Non-pigmented ciliary epithelial cell (primary cell): ENCODE data around the gene ATP6V0E1.
"Not testable (repeated sequence)": the region's sequence is repeated elsewhere in the genome, so short reads cannot be mapped to it uniquely, and the experiment has no call there.

ENCODE experiments used
- DNase-seq: peaks from one replicate; pipeline ENCODE4 v3.0.0-alpha.2; 2010; ENCODE audit warnings: low read depth

The ATP6V0E1 gene

DNA sequence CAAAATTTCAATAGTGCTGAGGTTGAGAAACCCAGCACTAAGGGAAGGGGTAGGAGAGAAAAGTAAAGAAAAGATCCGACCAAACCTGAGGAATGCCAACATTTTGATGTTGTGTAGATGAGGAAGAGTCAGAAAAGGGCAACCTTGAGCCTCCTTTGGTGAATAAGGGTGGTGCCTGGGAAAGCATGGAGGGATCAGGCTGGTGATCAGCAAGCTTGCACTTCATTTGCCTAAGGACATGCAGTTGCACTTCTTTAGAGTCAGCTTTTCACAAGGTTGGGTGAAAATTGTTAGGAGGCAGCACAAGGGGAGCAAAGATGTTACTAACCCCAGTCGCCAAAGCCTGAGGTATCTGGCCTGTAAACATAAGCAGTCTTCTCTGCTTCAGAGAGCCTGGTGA is 20.4 kb downstream of the ATP6V0E1 start:
- no peak for DNase-seq

DNA sequence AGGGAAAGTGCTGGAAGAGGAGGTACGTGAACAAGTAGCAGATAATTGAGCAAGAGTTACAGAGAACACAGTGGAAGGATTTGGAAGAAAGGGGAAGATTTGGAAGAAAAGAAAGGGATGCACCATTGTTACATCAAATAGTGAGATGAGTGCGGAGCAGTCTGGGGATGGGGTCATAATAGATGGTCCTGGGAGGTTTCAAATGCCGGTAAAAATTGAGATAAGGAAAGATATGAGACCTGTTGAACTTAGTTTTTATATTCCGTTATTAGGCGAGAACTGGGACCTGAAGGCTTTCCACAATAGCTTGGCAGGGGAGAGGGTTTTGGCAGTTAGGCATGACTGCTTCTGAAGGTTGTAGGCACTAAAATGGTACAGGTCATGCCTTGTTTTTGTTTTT is 20.9 kb downstream of the ATP6V0E1 start:
- no peak for DNase-seq

DNA sequence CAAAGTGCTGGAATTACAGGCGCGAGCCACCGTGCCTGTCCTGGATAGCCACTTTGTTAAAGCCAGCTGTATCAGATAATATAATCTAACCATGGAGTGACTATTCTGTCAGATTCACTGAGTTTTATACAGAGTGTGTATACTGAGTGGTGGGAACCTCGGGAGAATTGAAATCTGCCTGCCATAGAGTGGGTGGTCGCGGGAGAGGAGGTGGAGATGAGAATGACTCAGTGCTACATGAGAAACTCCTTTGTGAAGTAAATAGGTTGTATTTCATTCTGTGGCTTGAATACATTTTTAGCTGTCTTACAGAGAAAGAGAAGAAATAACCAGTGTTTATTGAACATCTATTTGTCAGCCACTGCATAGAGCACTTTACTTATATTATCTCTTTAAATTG is 26.4 kb downstream of the ATP6V0E1 start:
- DNase-seq, result no peak

DNA sequence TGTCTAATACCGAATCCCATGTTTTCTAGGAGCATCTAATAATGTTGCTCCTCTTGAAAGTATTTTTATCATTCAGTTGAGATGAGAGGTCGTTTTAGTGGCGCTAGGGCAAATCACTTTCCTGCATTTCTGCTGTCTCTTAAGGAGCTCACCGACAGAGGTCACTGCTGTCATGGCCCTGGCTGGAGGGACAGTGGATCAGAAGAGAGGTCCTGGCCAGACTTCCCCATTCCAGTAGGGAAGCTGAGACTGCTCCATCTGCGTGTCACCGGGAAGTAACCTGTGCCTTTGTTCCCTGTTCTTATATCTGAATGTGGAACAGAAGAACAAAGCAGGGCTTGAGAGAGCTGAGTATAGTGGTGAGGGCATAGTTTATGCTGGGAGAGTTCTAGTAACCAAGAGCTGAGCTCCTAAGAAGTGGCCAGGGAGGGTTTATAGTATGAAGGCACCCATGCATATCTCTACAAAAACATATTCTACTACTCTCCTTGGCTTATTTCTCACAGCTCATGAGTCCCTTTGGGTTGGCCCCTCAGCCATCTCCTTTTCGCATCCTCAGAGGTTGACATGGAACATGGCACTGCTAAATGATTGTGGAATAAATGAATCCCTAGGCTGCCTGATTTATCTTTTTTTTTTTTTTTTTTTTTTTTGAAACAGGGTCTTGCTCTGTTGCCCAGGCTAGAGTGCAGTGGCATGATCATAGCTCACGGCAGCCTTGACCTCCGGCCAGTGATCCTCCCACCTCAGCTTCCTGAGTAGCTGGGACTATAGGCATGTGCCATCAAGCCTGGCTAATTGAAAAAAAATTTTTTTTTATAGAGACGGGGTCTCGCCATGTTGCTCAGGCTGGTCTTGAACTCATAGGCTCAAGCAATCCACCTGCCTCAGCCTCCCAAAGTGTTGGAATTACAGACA is 27.2 kb downstream of the ATP6V0E1 start:
- DNase-seq, result no peak

DNA sequence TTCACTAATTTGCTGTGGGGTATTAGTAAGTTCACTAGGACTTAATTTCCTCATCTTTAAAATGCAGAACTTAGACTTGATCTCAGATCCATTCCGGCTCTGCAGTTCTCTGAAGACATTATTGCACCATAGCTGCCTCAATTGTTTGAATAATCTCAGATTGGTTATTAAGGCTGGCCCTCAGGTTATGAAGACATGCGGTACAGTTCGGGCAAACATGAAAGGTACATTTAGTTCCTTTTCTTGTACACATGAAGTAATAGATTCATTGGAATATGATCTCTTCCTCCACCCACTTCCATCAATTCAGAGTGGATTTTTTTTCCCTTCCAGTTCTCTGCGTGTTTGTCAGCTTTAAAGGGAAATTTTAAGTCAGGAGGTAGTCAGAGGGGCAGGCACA is 28.0 kb downstream of the ATP6V0E1 start:
- DNase-seq, result no peak

DNA sequence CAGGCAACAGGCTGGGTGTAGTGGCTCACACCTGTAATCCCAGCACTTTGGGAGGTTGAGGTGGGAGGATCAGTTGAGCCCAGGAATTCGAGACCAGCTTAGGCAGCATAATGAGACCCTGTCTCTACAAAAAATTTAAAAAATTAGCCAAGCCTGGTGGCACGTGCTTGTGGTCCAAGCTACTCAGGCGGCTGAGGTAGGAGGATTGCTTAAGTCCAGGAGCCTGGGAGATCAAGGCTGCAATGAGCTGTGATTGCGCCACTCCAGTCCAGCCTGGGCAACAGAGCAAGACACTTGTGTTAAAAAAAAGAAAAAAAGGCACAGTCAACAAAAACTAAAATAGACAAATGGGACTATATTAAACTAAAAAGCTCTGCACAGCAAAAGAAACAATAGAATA is 29.3 kb downstream of the ATP6V0E1 start:
- DNase-seq, result no peak

DNA sequence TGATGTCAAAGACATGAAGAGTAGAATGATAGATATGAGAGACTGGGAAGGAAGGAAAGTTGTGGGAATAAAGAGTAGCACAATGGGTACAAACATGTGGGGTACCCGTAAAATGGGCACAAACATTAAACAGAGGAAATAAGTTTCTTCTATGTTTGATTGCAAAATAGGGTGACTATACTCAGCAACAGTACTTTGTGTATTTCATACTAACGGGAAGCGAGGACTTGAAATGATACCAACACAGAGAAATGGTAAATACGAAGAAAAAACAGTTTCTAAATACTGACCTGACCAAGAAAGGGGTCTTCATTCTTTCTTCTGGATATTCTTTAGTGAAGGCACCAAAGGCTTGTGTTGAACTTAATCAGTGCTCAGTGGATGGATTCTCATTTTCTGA is 31.1 kb downstream of the ATP6V0E1 start:
- DNase-seq, result no peak

DNA sequence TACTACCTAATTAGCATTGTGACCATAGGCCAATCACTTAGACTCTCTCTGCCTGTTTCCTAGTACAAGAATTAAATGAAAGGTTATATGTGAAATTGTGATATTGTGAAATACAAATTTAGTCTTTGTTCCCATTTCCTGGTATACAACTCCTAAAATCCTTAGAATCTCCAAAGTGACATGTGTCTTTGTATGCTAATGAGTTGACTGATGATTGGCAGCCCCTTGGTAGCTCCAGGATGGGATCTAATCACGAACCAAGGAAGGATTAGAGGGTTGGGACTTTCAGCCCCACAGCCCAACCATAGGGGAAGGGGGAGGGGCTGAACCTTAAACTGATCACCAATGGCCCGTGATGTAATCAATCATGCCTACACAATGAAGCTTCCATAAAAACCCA is 31.6 kb downstream of the ATP6V0E1 start:
- no peak for DNase-seq

DNA sequence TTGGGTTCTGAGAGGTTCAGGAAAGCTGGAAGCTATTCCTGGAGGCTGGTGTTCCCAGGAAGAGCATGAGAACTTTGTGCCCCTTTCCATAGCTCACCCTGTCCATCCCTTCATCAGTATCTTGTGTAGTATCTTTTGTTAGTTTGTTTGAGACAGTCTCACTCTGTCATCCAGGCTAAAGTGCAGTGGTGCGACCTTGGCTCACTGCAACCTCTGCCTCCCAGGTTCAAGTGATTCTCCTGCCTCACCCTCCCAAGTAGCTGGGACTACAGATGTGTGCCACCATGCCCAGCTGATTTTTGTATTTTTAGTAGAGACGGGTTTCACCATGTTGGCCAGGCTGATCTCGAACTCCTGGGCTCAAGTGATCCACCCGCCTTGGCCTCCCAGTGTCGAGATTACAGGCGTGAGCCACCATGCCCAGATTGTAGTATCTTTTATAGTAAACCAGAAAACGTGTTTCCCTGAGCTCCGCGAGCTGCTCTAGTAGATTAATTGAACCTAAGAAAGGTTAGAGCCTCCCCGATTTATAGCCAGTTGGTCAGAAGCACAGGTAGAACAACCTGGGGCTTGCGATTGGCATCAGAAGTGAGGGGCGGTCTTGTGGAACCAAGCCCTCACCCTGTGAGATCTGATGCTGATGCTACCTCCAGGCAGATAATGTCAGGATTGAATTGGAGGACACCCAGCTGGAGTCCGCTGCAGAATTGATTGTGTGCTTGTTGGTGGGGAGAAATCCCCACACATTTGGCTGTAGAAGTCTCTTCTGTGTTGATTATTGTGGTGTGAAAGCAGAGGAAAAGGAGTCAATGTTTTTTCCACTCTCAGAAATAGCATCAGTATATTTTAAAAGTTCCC is 32.3 kb downstream of the ATP6V0E1 start:
- no peak for DNase-seq

DNA sequence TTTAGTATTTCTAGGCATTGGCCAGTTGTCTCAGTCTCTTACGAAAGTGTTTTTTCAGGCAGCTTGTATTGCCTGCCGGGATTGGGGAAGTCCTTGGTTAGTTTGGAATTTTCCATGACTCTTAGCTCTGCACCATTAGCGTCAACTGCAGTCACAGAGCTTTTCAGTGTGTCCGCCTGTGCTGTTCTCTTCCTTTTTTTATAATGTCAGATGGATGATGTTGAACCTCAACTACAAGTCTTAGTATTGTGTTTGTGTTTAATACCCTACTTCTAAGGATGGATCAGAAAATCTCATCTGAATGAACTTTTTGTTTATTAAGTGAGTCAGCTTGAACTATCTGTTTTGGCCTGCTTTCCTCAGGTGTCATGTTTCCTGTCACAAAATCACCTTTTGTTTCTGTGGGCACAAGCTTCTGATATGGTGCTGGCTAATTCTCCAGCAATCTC is 33.1 kb downstream of the ATP6V0E1 start:
- DNase-seq, result no peak

DNA sequence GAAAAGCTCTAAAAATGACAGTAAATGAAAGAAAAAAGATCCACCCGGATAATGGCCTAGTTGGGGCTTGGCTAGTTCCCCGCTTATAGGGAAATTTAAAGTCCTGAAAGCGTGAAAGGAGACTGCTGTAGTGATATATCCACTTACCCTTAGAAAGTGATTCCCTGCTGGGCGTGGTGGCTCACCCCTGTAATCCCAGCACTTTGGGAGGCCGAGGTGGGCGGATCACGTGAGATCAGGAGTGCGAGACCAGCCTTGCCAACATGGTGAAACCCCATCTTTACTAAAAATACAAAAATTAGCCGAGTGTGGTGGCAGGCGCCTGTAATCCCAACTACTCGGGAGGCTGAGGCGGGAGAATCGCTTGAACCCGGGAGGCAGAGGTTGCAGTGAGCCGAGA is 33.5 kb downstream of the ATP6V0E1 start:
- DNase-seq, result not testable (repeated sequence)

DNA sequence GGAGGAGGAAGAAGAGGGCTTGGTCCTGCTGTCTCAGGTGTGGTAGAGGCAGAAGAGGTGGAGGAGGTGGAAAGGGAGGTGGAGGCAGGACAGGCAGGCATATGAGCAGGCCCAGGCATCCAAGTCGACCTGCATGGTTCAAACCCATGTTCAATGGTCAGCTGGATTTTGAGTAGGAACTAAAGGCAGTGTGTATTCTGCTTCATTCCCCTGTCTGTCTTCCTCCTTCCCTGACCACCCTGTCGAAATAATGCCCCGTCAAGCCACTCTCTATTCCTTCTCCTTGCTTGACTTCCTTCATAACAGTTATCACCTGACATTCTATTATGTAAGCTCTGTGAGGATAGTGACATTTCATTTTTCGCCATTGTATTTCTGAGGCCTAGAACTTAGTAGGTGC is 34.8 kb downstream of the ATP6V0E1 start:
- no peak for DNase-seq

DNA sequence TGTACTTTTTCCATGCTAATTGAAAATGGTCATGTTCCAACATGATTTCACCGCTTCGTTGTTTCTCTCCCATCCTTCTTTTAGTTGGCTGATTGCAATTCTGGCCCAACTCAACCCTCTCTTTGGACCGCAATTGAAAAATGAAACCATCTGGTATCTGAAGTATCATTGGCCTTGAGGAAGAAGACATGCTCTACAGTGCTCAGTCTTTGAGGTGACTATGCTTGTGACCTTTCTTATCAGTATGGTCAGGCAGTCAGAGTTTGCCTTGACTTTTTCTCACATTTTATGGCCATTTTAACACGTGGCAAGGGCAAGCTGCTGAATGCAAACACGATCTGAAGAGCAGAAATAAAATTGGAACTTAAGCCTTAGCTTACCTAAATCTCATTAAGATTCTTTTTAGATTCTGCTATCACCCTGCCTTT is 36.6 kb downstream of the ATP6V0E1 start:
- DNase-seq, result no peak

DNA sequence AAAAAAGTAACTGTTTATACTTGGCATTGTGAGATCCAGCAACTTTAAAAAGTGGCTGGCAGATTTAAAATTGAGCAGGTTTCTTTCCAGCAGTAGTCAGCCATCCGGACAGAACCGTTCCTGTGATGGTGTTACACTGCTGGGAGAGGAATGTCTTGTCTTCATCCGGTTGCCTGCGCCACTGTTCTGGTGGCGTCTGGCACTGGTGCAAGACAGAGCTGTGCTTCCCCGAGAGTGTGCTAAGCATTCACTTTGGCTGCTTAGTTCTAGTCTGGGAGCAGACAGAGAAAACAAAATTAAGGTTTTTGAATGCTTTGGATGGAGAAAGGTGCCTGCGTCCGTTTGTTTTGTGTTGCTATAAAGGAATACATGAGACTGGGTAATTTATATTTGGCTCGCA is 37.1 kb downstream of the ATP6V0E1 start:
- DNase-seq, result no peak

DNA sequence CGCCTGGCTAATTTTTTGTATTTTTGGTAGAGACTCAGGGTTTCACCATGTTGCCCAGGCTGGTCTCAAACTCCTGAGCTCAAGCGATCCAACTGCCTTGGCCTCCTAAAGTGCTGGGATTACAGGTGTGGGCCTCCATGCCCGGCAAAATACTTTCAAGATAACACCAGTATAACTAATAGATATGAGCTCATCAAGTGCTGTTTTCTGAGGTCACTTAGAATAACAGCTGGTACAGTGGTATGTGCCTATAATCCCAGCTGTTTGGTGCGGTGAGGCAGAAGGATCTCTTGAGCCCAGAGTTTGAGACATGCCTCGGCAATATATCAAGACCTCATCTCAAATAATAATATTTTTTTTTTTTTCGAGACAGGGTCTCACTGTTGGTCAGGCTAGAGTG is 42.1 kb downstream of the ATP6V0E1 start:
- no peak for DNase-seq

DNA sequence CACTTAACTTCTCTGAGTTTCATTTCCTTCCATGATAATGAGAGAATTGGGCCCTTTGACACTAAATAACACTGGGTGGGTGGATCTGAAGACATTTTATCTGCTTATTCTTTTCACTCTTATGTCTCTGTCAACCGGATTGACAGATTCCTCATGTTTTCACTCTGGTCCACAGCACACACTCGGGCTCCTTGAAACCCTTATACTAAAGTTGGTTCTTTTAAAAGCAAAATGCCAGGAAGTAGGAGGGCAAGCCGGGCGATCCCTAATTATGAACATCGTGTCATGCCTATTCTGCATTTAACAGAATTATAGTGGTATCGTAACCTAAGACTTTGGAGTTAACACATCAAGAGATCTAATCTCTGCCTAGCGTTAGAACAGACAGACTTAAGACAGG is 44.3 kb downstream of the ATP6V0E1 start:
- DNase-seq, result no peak

DNA sequence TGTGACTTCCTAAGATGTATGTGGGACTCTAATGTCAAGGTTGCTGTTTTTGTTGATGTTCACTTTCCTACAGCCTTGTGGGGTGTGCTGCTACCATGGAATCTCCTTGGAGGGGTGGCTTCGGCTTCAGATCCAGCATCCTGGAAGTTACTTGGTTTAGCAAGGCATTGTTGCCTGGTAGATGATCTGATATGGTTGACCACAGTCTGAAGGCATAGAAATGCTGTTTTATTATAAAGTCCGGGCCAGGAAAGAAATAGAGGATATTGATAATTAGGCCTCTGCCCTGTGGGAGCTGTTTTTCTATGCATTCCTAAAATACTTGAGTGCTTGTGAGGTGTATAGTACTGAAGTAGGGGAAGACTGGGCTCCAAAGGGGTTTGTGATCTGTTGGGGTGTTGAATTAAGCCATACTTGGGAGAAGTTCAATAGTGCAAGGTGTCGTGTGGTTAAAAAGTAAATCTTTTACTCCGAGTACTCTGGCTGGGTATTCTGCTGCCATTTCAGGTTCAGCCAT is 45.3 kb downstream of the ATP6V0E1 start:
- no peak for DNase-seq

DNA sequence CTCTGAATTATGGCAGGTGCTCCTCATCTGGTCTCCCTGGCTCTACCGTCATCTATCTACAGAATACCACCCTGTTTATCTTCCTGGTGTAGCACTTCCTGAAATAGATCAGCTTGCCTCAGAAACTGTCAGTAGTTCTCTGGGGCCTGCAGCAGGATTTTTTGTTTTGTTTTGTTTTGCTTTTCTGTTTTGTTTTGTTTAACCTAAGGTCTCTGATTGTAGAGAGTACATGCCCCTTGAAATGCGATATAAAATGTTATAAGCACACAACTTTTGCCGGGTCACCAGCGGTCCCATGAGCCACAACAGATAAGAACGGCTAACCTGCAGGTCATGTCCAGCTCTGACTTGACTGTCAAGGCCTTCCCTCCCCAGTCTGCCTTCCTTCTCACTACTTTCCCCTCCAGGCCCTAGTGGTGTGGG is 45.9 kb downstream of the ATP6V0E1 start:
- no peak for DNase-seq

DNA sequence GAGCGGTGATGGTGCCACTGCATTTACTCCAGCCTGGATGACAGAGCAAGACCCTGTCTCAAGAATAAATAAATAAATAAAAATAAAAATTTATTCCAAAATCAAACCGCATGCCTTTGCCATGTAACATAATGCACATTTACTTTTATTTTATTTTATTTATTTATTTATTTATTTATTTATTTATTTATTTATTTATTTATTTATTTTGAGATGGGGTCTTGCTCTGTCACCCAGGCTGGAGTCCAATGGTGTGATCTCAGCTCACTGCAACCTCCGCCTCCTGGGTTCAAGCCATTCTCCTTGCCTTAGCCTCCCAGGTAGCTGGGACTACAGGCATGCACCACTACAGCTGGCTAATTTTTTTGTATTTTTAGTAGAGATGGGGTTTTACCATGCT is 48.5 kb downstream of the ATP6V0E1 start:
- DNase-seq, result not testable (repeated sequence)

DNA sequence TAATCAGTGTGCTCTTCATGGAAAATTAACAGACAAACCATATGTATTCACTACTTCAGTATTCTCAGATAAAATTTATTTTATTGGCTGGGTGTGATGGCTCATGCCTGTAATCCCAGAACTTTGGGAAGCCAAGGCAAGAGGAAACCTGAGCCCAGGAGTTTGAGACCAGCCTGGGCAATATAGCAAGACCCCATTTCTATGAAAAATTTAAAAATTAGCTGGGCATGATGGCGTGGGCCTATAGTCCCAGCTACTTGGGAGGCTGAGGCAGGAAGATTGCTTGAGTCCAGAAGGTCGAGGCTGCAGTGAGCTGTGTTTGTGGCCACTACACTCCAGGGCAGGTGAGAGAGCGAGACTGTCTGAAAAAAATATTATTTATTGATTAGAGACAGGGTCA is 49.2 kb downstream of the ATP6V0E1 start:
- DNase-seq, result no peak

DNA sequence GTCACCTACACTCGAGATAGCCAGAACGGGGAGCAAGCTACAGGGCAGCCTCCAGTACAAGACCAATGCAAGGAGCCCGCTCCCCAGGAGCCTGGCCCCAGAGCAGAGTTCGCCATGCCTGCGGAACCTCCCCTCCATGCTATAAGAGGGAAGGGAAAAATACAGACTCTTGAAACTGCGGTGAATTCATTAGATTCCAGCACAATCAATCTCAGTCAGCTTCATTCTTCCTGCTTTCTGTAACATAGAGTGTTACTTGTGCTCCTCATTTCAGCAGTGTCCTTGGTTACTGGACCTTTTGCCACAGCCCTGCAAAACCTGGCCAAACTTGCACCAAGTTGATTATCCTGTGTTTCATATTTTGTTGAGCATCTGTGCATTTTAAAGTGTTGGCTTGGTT is 50.4 kb downstream of the ATP6V0E1 start:
- DNase-seq, result no peak

DNA sequence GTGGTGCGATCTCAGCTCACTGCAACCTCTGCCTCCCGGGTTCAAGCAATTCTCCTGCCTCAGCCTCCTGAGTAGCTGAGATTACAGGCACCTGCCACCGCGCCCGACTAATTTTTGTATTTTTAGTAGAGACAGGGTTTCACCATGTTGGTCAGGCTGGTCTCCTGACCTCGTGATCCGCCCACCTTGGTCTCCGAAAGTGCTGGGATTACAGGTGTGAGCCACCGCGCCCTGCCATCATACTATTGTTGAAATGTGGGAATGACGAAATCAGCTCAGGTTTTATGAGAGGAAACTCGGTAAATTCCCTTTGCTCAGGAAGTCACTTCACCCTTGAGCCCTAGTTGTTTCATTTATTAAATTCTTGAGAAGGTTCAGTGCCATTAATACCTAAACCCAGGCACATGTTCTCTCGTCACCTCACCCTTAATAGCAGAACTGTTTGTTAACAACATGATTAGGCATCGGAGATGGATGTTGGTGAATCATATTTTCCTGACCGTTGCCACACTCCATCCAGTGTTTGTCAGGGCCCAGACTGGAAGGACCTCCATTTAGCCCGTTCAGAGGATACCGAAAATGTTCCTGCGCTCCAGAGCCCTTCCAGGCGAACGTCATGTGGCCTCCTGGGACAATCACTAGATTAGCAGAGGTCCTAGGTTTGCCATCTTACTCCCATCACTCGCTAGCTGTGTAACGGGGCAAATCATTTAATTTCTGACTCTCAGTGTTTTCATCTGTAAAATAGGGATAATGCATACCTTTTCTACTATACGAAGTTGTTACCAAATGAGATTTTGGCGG is 52.5 kb downstream of the ATP6V0E1 start:
- no peak for DNase-seq
